Tibial nerve (tissue), 4 donors: ENCODE data around the gene HNRNPF.

ENCODE experiments used
- EP300 ChIP-seq, 2 donors: sonication (generic); formaldehyde crosslinking; IDR thresholded peaks; one replicate each; pipeline ENCODE4 v1.6.1; 2017; ENCODE audit warnings: antibody characterized with exemption in 2 of 2, mild to moderate bottlenecking in 1 of 2
- POLR2A ChIP-seq, 2 donors: fragments of 450-650 bp; IDR thresholded peaks; one replicate each; pipeline ENCODE4 v1.6.1; 2017; ENCODE audit warnings: antibody characterized with exemption in 2 of 2, mild to moderate bottlenecking in 2 of 2, moderate library complexity in 2 of 2
- TF ChIP-seq, protein P1 (sequence below), 5 experiments: fragments of 200-600 bp in 3 of 5; fragments of 450-650 bp in 2 of 5; sonication (generic) in 3 of 5; IDR thresholded peaks; one replicate each; pipeline ENCODE4 v1.5.1; 2016 to 2019; ENCODE audit warnings: antibody characterized with exemption in 5 of 5, mild to moderate bottlenecking in 3 of 5, moderate library complexity in 2 of 5

DNA sequence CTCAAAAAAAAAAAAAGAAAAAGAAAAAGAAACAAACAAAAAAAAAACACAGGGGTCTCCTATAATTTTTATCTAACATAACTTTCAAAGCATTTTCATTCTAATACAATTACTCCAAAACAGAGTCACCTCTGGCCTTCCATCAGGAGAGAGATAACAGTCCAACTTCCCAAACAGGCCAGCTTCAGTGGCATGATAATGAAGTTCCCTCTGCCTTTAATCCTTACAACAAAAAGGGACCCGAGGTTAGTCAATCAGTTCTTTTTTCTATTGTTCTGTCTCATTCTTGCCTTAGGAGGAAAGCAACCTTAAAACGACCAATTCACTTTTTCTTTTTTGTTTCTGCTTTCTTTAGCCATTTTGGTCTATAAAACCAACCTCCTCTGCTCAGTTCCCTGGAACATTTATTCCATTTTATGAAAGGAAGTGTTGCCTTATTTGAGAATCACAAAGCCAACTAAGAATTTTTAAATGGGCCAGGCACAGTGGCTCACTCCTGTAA is 54.1 kb downstream of the HNRNPF start:
- TF ChIP-seq, protein P1, sequence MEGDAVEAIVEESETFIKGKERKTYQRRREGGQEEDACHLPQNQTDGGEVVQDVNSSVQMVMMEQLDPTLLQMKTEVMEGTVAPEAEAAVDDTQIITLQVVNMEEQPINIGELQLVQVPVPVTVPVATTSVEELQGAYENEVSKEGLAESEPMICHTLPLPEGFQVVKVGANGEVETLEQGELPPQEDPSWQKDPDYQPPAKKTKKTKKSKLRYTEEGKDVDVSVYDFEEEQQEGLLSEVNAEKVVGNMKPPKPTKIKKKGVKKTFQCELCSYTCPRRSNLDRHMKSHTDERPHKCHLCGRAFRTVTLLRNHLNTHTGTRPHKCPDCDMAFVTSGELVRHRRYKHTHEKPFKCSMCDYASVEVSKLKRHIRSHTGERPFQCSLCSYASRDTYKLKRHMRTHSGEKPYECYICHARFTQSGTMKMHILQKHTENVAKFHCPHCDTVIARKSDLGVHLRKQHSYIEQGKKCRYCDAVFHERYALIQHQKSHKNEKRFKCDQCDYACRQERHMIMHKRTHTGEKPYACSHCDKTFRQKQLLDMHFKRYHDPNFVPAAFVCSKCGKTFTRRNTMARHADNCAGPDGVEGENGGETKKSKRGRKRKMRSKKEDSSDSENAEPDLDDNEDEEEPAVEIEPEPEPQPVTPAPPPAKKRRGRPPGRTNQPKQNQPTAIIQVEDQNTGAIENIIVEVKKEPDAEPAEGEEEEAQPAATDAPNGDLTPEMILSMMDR (IDR thresholded peaks at IDR 0.05) = no peak
- TF ChIP-seq POLR2A (IDR thresholded peaks at IDR 0.05) (no peak), EP300 (IDR thresholded peaks at IDR 0.05) (no peak)
